ENCODE data around the gene CEP135.

DNA sequence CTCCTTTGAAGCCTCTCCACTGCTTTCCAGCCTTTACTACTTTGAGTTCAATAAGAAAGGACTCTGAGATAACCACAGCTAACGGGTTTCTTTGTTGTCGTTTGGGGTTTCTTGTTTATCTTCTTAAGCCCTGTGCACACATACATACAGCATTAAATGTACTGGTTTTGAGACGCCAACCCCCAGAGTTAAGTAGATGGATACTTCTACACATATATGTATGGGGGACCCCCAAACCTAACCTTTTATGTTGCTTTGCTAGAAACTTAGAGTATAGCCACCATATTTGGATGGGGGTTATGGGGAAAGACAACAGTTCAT, 697 bp downstream of the CEP135 start:
- TF ChIP-seq, protein P1, sequence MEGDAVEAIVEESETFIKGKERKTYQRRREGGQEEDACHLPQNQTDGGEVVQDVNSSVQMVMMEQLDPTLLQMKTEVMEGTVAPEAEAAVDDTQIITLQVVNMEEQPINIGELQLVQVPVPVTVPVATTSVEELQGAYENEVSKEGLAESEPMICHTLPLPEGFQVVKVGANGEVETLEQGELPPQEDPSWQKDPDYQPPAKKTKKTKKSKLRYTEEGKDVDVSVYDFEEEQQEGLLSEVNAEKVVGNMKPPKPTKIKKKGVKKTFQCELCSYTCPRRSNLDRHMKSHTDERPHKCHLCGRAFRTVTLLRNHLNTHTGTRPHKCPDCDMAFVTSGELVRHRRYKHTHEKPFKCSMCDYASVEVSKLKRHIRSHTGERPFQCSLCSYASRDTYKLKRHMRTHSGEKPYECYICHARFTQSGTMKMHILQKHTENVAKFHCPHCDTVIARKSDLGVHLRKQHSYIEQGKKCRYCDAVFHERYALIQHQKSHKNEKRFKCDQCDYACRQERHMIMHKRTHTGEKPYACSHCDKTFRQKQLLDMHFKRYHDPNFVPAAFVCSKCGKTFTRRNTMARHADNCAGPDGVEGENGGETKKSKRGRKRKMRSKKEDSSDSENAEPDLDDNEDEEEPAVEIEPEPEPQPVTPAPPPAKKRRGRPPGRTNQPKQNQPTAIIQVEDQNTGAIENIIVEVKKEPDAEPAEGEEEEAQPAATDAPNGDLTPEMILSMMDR (conservative IDR thresholded peaks at IDR 0.05; ENCODE audit: low read depth, low read length), result no peak
- TF ChIP-seq EZH2 (IDR thresholded peaks at IDR 0.05; ENCODE audit: borderline replicate concordance, low read depth, low read length, poor library complexity, severe bottlenecking), result no peak
